DMS114 treated with DMSO at 0.1 percent for 48 hours (cell line): ENCODE results near the gene PROSER1.
A peak's percentile ranks its signal among the peaks of the same experiment; 100 is the strongest.
"Not testable (repeated sequence)": the region's sequence is repeated elsewhere in the genome, so short reads cannot be mapped to it uniquely, and the experiment has no call there.

ENCODE experiments used
- DNase-seq: peaks from one replicate; lab custom pipeline; 2025; ENCODE audit not compliant: unreplicated experiment; lab: John Stamatoyannopoulos, UW

Gene PROSER1

DNA sequence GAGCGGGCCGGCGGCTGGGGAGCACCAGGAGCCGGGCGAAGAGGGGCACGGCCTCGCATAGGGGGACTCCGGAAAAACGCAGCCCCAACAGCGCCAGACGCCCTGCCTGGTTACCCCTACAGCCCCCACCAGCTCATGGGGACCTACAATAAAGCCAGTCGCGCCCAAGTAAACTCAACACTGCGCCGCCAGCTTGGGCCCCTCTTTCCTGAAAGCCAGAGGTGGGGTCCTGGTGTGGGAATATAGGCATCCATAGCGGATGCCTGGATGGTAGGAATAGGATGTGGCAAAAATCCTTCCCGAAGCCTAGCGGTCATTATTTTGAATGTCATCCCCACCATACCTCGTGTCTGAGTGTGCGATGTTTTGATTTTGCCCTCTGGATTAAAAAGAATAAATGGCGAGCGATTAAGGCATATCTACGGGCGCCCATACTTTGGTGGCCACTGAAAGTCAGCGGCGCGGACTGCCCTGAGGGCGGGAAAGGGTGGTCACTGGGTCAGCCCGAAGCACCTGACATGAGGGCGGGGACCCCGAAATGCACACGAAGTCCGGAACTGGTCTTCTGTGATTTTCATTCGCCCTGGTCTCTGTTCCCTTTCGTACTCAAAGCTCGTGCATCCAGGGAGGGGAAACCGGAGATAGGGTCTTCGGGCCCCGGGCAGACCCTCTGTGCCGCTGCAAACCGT is at the start of gene PROSER1, which contains the start of gene NHLRC3:
Gene PROSER1, minus strand, starts transcription at position 210 of the 689 bp plus-strand sequence. CDS start 847 bp downstream, outside the sequence.
Gene NHLRC3, plus strand, starts transcription at position 577 of the 689 bp plus-strand sequence. CDS start 184 bp downstream, outside the sequence.
- DNase-seq: peak; percentile 58

DNA sequence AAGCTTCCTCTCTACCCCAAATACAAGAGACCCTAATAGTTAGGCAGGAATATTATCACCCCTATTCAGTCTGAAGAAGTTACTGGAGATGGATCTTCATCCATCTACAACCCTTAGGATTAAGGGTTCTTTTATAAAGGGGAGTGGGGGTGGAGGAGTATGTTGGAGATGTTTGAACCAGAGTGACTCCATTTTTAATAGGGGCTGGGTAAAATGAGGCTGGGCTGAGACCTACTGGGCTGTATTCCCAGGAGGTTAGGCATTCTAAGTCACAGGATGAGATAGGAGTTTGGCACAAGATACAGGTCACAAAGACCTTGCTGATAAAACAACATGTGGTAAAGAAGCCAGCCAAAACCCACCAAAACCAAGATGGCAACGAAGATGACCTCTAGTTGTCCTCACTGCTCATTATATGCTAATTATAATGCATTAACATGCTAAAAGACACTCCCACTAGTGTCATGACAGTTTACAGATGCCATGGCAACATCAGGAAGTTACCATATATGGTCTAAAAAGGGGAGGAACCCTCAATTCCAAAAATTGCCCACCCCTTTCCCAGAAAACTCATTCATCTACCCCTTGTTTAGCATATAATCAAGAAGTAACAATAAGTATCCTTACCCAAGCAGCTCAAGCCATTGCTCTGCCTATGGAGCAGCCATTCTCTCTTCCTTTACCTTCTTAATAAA is 48.5 kb upstream of the PROSER1 start:
- not testable (repeated sequence) for DNase-seq

DNA sequence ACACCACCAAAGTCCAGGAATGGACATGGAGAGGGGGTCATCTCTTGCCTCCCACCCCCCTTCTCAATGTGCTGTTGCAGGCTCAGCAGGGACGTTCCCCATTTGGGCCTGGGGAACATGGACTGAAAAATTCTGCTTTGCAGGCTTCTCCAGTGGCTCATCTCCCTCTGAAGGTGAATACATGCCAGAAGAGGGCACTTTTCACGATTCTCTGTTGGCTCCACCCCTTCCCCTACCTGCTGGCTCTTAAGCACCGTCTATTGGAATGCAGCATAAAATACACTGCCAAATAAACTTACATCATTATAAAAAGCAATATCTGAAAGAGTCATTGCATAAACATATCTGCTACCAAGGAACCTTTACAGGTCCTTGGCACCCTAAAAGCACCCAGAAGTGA is 36.1 kb upstream of the PROSER1 start:
- DNase-seq: no peak

DNA sequence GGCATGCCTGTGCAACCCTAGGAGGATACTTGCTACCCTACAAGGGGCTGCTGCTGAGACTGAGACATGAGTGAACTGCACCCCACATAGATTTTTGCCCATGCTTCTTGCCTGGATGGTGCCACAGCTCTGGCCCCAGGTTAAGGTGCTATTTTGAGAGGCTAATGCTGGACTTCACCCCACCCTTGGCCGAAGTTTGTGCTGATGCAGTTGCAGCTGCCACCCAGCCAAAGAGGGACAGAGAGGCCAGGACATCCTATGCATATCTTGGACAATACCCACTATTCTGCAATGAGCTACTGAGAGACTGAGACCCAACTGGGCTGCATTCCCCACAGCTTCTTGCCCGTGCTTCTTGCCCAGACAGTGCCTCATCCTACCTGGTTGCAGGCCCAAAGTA is 35.0 kb upstream of the PROSER1 start:
- no peak for DNase-seq

DNA sequence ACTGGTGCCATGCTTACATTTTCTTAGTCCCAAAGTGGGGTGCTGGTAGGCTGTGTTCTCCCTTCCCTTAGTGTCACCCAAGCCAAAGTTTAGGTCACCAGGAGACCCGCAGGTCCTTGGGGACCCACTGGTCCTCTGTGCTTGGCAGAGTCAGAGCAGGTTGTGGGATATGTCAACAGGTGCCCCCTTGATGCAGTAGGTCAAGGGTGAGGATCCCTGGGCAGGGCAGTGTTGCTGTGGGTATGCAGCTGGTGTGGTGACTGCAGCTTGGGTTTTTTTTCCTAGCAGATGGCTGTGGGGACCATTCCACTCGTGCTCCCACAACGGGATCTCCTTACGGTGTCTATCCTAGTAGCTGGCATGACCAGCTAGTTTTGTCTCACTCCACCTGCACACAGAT is 24.1 kb upstream of the PROSER1 start:
- no peak for DNase-seq

DNA sequence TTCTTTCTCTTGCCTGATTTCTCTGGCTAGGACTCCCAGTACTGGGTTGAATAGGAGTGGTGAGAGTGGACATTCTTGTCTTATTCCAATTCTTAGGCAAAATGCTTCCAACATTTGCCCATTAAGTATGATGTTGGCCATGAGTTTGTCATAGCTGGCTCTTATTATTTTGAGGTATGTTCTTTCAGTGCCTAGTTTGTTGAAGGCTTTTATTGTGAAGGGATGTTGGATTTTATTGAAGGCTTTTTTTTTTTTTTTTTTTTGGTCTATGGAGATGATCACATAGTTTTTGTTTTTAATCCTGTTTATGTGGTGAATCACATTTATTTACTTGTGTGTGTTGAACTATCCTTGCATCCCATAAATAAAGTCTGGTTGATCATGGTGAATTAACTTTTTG is 20.2 kb upstream of the PROSER1 start:
- no peak for DNase-seq

DNA sequence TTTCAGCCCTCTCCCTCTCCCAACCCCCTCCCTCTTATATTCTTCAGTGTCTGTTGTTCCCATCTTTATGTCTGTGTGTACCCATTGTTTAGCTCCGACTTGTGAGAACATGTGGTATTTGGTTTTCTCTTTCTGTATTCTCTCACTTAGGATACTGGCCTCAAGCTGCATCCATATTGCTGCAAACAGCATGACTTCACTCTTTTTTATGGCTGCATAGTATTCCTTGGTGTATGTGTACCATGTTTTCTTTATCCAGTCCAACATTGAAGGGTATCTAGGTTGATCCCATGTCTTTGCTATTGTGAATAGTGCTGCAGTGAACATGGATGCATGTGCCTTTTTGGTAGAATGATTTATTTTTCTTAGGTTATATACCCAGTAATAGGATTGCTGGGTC is 18.1 kb upstream of the PROSER1 start:
- DNase-seq: no peak

DNA sequence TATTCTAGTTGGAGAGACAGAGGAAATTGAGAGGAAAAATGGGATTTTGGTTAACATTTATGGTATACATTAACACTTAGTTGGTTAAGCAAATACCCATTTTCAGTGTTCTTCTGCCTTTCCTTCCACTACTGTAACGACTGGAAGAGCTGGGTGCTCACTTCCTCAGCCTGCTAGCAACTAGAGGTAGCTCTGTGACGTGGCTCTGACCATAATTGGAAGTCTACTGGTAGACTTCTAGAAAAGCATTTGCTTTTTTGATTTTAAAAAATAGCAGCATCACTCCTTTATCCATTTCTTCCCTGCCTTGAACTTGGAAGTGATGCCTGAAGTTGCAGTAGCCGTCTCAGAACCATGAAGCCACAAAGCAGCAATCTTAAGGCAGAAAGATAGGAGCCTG is 16.2 kb upstream of the PROSER1 start:
- DNase-seq: no peak

DNA sequence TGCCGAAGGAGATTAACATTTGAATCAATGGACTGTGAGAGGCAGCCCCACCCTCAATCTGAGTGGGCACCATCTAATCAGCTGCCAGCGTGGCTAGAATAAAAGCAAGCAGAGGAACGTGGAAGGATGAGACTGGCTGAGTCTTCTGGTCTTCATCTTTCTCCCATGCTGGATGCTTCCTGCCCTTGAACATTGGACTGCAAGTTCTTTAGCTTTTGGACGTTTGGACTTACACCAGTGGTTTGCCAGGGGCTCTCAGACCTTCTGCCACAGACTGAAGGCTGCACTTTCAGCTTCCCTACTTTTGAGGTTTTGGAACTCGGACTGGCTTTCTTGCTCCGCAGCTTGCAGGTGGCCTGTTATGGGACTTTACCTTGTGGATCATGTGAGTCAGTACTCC is 15.1 kb upstream of the PROSER1 start:
- DNase-seq: no peak

DNA sequence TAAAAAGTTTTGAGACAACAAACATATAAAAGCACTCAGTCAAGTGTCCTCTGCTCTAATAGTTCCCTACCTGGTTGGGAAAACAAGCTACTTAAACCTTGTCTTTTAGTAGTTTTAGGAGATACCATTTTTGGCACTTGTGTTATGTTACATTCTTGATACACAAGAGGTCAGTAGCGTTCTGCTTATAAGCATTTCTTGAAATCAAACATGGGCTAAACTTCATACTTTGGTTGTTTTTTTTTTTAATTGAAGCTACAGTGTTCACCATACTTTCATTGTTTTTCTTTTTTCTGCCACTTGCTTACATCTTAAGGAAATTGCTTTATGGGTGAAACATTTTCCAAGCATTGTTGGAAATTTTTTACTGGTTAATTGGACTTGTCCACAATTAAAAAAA is 13.3 kb upstream of the PROSER1 start:
- peak; percentile 12 for DNase-seq

DNA sequence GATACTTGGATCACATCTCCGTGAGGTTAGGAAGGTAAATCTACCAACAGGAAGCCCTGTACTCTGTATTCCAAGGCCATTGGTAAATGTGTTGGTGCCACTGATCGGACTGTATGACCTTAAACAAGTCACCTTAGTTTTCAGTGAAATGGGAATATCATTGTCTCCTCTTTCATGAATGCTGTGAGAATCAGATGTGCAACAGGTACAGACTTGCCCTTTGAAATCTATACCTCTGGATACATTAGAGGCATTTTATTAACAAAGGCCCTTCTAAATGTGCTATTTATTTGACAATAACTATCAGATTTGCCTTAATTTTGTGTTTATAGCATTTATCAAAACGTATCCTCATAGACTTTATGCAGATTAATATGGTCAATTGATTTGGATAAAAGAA is 11.4 kb upstream of the PROSER1 start:
- DNase-seq: no peak

DNA sequence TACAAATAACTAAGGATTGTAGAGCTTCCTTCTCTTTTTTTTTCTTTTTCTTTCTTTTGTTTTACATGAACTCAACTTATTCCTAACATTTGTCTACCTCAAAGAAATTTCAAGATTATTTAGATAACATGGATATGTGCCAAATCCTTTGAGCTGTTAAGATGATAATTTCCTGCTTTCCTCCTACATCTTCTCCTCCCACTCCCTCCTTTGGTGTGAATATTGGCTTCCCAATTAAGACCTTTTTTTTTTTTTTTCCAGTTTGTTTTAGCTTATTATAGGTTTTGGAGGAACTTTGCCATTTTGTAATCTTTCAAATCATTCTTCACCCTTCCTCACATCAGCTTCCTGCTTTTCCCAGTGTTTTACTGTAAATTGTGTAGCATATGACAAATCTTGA is 10.9 kb upstream of the PROSER1 start:
- DNase-seq: no peak

DNA sequence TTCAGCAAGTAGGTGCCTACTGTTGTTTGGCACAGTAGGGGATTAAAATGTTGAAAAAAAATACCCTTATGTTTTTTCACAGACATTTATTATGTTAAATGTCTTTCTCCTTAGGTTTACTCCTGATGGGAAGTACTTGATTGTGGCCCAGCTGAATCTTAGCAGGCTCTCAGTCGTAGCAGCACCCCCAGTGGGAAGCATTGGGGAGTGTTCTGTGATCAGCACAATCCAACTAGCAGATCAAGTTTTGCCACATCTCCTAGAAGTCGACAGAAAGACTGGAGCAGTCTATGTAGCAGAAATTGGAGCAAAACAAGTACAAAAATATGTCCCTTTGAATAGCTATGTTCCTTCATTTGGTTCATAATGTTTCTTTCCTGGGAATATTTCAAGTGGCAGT is 9.7 kb upstream of the PROSER1 start:
- DNase-seq: no peak

DNA sequence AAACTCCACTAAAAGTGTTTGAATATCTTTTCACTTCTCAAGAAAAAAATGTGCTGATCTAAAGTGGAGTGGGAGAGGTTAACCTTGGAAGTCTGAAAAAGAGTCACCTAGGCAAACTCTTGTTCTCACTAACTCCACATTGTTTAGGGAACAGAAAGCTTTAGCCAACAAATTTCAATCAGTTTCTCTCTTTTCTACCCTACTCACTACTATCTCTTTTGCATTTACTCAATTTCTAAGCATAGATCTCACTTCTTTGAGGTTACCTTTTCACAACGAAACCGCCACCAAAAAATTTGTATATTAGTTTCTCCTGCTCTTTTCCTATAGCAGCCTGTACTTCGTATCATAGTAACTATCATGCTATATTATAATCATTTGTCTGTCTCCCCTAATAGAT is 6.6 kb upstream of the PROSER1 start:
- no peak for DNase-seq

DNA sequence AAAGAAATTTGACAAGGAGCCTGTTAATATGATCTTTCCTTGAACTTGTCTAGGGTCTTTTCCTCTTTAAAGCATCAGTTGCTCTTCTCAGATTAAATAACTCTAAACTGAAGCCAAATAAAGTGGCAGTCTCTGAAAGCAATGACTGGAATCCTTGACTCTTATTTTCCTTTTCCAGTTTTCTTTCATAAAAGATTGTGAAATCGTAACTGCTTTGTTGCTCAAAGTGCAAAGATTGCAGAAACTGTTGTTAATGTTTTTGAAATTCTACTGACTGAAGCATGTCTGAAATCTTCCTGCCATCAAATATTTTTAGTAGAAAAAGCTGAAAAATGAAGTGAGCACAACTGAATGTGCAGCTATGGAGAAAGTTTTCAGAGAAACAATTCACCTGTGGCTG is 2.3 kb upstream of the PROSER1 start:
- DNase-seq: no peak

DNA sequence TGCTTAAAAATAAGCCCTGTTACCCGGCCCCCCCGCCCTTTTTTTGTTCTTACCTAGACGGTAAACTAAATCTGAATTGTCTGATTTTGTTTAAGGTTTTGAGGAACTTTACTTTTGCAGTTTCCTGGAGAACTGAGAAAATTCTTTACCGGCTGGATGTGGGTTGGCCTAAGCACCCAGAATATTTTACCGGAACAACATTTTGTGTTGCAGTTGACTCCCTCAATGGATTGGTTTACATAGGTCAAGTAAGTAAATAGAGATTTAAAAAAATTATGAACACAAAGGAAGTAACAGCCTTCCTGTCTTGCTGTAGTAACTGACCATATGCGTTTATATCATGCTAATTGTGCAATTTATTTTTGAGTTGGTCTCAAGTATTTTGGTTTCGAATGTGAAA is 1.2 kb upstream of the PROSER1 start:
- DNase-seq: no peak

DNA sequence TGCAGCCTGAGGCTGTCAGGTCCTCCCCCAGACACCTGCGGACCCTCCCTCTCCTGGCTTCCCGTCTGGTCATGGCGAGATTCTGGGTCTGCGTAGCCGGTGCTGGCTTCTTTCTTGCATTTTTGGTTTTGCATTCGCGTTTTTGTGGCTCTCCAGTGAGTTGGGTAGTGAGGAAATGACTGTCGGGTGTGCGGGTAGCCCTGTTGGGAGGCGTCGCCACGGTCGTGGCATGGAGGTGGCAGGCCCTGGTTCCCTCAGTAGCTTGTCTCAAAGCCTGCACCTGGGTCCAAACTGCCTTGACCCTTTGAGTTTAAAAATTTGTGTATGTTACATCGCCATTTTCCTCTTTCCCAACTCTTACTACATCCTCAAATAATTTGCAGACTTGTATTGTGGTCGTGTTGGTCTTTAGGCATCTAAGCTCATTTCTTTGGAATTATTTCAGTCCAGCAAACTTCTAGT is 711 bp upstream of the PROSER1 start:
- DNase-seq: no peak

DNA sequence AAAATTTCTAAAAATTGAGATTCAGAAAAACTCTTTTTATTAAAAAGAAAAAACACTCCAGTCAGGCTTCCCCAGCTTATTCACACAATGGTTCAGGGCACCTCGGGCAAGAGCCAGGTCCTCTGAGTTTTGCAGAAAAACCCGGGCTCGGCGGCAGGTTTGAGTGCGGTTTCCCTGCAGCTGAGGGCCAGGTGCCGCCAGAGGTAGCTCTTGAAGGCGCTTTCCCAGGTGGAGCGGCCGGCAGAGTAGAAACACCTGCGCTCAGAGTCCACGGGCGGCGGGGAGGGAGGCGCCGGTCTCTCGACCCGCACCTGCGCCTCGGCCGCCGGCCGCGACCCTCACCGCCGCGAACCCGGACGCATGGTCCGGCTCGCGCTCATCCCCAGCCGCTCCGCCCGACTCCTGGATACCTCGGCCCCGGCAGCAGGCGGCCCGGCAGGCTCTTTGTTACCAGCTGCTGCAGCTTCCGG is 444 bp downstream of the PROSER1 start:
- DNase-seq: no peak

DNA sequence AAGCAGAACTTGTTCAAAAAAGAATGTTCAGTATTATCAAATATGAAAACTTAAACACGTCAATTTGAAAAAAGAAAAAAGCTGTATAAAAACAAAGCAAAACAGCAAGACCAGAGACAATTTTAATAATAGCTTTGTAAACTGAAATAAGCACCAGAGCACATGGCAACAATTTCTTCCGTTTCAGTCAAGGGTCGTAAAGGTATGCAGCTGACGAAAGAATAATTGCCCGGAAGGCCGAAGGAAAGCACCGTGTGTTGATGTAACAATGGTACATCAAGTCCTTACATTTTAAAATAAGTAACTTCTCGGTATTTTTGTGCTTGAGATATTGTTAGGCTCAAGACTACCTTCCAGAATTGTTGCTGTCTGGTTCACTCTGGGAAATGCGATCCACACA is 1.7 kb downstream of the PROSER1 start:
- no peak for DNase-seq

DNA sequence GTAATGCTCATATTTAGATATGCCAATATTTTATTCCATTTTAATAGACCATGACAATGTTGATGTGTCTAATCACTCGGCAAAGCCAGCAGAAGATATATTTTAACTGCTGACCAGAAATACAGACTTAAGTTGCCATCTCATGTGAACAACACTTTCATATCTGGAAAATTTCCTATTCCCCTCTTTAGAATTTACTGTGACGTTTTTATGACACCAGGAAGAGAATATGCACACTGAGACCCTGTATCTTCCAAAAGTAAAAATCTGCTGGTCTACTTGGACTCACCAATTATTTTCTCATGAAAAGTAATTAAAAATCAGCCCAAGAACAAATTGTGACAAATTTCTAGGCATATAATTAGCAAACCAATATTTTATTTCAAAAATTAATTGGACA is 2.1 kb downstream of the PROSER1 start:
- DNase-seq: no peak

DNA sequence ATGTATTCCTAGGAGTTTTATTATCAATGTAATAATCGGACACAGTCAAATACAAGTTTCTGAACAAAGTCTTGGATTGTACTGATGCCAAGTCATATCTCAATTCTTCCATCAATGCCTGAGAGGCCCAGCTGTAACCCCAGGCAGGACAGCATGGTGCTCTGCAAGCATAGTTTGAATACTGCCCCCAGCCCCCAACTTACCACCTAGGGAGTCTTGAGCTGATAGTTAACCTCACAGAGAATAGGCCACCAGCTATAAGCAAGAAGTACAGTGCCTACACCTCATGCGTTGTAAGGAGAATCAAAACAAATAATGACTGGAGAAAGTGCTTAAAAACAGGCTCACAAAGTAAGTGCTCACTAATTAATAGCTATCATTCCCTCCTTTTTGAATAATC is 2.7 kb downstream of the PROSER1 start:
- DNase-seq: no peak

DNA sequence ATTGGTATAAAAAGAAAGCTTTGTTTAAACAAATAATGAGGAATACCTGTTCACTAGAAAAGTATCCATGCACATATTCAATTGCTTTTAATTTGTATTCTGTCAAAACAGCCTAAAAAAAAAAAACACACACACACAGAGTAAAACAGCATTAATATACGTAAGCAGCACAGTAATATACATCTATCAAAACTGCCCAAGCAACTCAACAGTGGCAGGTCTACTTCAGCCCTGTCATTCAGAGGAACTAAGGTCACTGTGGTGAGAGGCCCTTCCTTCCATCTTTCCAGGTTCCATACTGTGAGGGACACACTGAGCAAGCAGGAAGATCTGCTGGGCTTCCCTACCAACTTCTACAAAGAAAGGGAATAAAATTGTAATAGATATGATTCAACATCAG is 3.8 kb downstream of the PROSER1 start:
- no peak for DNase-seq
